ENCODE measurements around the gene IMPDH1. TPM values are rescaled to one million over a fixed set of nuclear protein-coding genes. Genes with fewer than 3 reads are reported as not detected.

The IMPDH1 gene
- total RNA-seq, 1 donor from 2014 or later, result 63.2 TPM

- intact Hi-C loops (cut with micrococcal nuclease), result loop anchor here (5.0 kb wide), 1 partner anchor 252 kb away; no protein-coding TSS in a partner anchor
Observed at GRCh38 chr7:128389618-128390329, 20.0 kb downstream of the IMPDH1 start.

GRCh38 chr7:128389085-128389617, 20.6 kb downstream of the IMPDH1 start:
- intact Hi-C loops (cut with micrococcal nuclease), result loop anchor here (5.0 kb wide), 1 partner anchor 252 kb away; no protein-coding TSS in a partner anchor

GRCh38 chr7:128388145-128388485, 21.7 kb downstream of the IMPDH1 start:
- intact Hi-C loops (cut with micrococcal nuclease), result loop anchor here (5.0 kb wide), 1 partner anchor 251 kb away; no protein-coding TSS in a partner anchor

- intact Hi-C loops (cut with micrococcal nuclease), result loop anchor here (1.0 to 5.0 kb wide), 3 partner anchors 40 to 679 kb away; no protein-coding TSS in a partner anchor
Observed at GRCh38 chr7:128387216-128388144, 22.3 kb downstream of the IMPDH1 start.

- intact Hi-C loops (cut with micrococcal nuclease), result loop anchor here (5.0 kb wide), 1 partner anchor 249 kb away; no protein-coding TSS in a partner anchor
Observed at GRCh38 chr7:128385988-128386925, 23.5 kb downstream of the IMPDH1 start.

GRCh38 chr7:128384726-128385125, 25.1 kb downstream of the IMPDH1 start:
- intact Hi-C loops (cut with micrococcal nuclease), result loop anchor here (5.0 kb wide), 1 partner anchor 247 kb away; no protein-coding TSS in a partner anchor

GRCh38 chr7:128383776-128384175, 26.0 kb downstream of the IMPDH1 start:
- intact Hi-C loops (cut with micrococcal nuclease), result no loop called here

- intact Hi-C loops (cut with micrococcal nuclease), result no loop called here
Observed at GRCh38 chr7:128381161-128381821, 28.5 kb downstream of the IMPDH1 start.

GRCh38 chr7:128380483-128381106, 29.2 kb downstream of the IMPDH1 start:
- intact Hi-C loops (cut with micrococcal nuclease), result no loop called here

GRCh38 chr7:128379900-128380479, 29.8 kb downstream of the IMPDH1 start:
- intact Hi-C loops (cut with micrococcal nuclease), result no loop called here

GRCh38 chr7:128378637-128379036, 31.1 kb downstream of the IMPDH1 start:
- intact Hi-C loops (cut with micrococcal nuclease), result no loop called here

- intact Hi-C loops (cut with micrococcal nuclease), result no loop called here
Observed at GRCh38 chr7:128376077-128376476, 33.7 kb downstream of the IMPDH1 start.

- intact Hi-C loops (cut with micrococcal nuclease), result no loop called here
Observed at GRCh38 chr7:128374041-128374440, 35.7 kb downstream of the IMPDH1 start.

- intact Hi-C loops (cut with micrococcal nuclease), result no loop called here
Observed at GRCh38 chr7:128373606-128374005, 36.2 kb downstream of the IMPDH1 start.

- intact Hi-C loops (cut with micrococcal nuclease), result no loop called here
Observed at GRCh38 chr7:128370491-128370890, 39.3 kb downstream of the IMPDH1 start.

GRCh38 chr7:128366986-128367385, 42.8 kb downstream of the IMPDH1 start:
- intact Hi-C loops (cut with micrococcal nuclease), result no loop called here

- intact Hi-C loops (cut with micrococcal nuclease), result no loop called here
Observed at GRCh38 chr7:128366300-128366699, 43.5 kb downstream of the IMPDH1 start.

- intact Hi-C loops (cut with micrococcal nuclease), result no loop called here
Observed at GRCh38 chr7:128365432-128365831, 44.4 kb downstream of the IMPDH1 start.

- intact Hi-C loops (cut with micrococcal nuclease), result no loop called here
Observed at GRCh38 chr7:128364166-128364870, 45.5 kb downstream of the IMPDH1 start.

Measured in T-helper 1 cell treated with Interleukin-12 subunit alpha and Interleukin-12 subunit beta and Interleukin-4 antibody, amounts not matched to agents 30 ng/mL and 1 ng/mL, for 36 hours (primary cell).